ENCODE results near the gene KCTD5.
A peak's percentile ranks its signal among the peaks of the same experiment; 100 is the strongest.
"Not testable (repeated sequence)": the region's sequence is repeated elsewhere in the genome, so short reads cannot be mapped to it uniquely, and the experiment has no call there.

The KCTD5 gene

GRCh38 chr16:2720719-2721633, 38.7 kb downstream of the KCTD5 start:
- Histone ChIP-seq H3K4me3 (ENCODE audit: low read depth, low read length) (peak overlapping the region; percentile 58), H3K27me3 (replicated peaks) (no peaks in the 10 kb centered on the region), H3K36me3 (replicated peaks) (no peaks in the 10 kb centered on the region), H3K27ac (no peak overlapping the region)
- peak; percentile 43 for TF ChIP-seq CTCF (IDR thresholded peaks at IDR 0.05; ENCODE audit: low read depth, low read length, missing control alignments)
- DNase-seq, result peak; percentile 57
- in situ Hi-C loops (cut with HindIII; ENCODE audit: low pct_ligation_motif_present, low sequenced_read_pairs), result no loop called here

GRCh38 chr16:2721634-2722173, 39.4 kb downstream of the KCTD5 start:
- H3K36me3 ChIP-seq (replicated peaks); H3K27me3 ChIP-seq (replicated peaks); in situ Hi-C loops (cut with HindIII; ENCODE audit: low pct_ligation_motif_present, low sequenced_read_pairs); H3K27ac ChIP-seq; DNase-seq: not testable (repeated sequence)
- peak overlapping the region; percentile 58 for H3K4me3 ChIP-seq (ENCODE audit: low read depth, low read length)

- no peak overlapping the region for H3K4me3 ChIP-seq (ENCODE audit: low read depth, low read length)
- in situ Hi-C loops (cut with HindIII; ENCODE audit: low pct_ligation_motif_present, low sequenced_read_pairs), result no loop called here
- H3K27me3 ChIP-seq (replicated peaks), result no peaks in the 10 kb centered on the region
- TF ChIP-seq CTCF (IDR thresholded peaks at IDR 0.05; ENCODE audit: low read depth, low read length, missing control alignments), result no peak
- no peaks in the 10 kb centered on the region for H3K36me3 ChIP-seq (replicated peaks)
- H3K27ac ChIP-seq, result no peak overlapping the region
- no peak for DNase-seq
Measured at GRCh38 chr16:2724088-2724676, 41.9 kb downstream of the KCTD5 start.

GRCh38 chr16:2724816-2725348, 42.6 kb downstream of the KCTD5 start:
- no peak for TF ChIP-seq CTCF (IDR thresholded peaks at IDR 0.05; ENCODE audit: low read depth, low read length, missing control alignments)
- H3K27me3 ChIP-seq (replicated peaks), result no peaks in the 10 kb centered on the region
- no peak overlapping the region for H3K27ac ChIP-seq
- in situ Hi-C loops (cut with HindIII; ENCODE audit: low pct_ligation_motif_present, low sequenced_read_pairs), result no loop called here
- H3K4me3 ChIP-seq (ENCODE audit: low read depth, low read length), result no peak overlapping the region
- DNase-seq, result no peak
- no peaks in the 10 kb centered on the region for H3K36me3 ChIP-seq (replicated peaks)

GRCh38 chr16:2726923-2727322, 44.6 kb downstream of the KCTD5 start:
- in situ Hi-C loops (cut with HindIII; ENCODE audit: low pct_ligation_motif_present, low sequenced_read_pairs), result no loop called here
- no peak overlapping the region for H3K27ac ChIP-seq
- no peak for TF ChIP-seq CTCF (IDR thresholded peaks at IDR 0.05; ENCODE audit: low read depth, low read length, missing control alignments)
- no peaks in the 10 kb centered on the region for H3K36me3 ChIP-seq (replicated peaks)
- no peaks in the 10 kb centered on the region for H3K27me3 ChIP-seq (replicated peaks)
- H3K4me3 ChIP-seq (ENCODE audit: low read depth, low read length), result no peak overlapping the region
- no peak for DNase-seq

GRCh38 chr16:2728034-2728433, 45.7 kb downstream of the KCTD5 start:
- Histone ChIP-seq H3K27ac (no peak overlapping the region), H3K36me3 (replicated peaks) (no peaks in the 10 kb centered on the region), H3K4me3 (ENCODE audit: low read depth, low read length) (no peak overlapping the region), H3K27me3 (replicated peaks) (no peaks in the 10 kb centered on the region)
- no peak for DNase-seq
- in situ Hi-C loops (cut with HindIII; ENCODE audit: low pct_ligation_motif_present, low sequenced_read_pairs), result no loop called here
- no peak for TF ChIP-seq CTCF (IDR thresholded peaks at IDR 0.05; ENCODE audit: low read depth, low read length, missing control alignments)
